CD4-positive, alpha-beta T cell treated with Interleukin-1 beta for 1 hour (primary cell): ENCODE measurements around the gene EHD4.

Source experiments
- DNase-seq, 2 donors: peaks; one replicate each; pipeline ENCODE4 v3.0.0-alpha.2; 2020 to 2022

The EHD4 gene

DNA sequence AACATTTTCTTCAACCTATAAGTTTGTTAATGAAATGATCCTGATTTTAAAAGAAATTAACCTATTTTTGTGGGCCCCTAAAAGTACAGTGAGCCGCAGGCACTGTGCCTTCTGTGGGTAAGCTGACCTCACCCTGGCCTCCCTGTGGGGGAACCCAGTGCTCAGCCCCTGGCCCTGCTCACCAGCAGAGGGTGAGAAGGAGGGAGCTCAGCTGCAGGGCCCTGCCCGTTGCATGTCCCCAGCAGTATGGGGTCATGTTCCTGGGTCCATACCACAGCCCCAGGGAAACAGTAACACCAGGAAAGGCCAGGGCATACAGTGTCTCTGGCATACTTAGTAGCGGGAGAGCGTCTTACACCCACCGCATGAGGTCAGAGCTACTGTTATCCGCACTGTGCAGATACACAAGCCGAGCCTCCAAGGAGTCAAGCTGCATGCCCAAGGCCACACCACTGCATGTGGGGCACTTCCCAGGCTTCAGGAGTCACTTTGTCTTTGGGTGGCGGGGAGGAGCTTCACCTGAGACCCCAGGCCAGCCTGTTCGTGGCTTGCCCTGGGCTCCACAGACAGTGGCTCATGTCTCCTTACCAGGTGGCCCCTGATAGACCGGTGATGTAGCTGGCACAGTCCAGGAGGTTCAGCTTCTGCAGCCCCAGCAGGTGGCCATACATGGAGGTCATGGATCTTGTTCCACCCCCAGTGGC is 22.6 kb upstream of the EHD4 start:
- no peak for DNase-seq

GRCh38 chr15:41994171-41994650 is 21.9 kb upstream of the EHD4 start:
- no peak for DNase-seq

DNA sequence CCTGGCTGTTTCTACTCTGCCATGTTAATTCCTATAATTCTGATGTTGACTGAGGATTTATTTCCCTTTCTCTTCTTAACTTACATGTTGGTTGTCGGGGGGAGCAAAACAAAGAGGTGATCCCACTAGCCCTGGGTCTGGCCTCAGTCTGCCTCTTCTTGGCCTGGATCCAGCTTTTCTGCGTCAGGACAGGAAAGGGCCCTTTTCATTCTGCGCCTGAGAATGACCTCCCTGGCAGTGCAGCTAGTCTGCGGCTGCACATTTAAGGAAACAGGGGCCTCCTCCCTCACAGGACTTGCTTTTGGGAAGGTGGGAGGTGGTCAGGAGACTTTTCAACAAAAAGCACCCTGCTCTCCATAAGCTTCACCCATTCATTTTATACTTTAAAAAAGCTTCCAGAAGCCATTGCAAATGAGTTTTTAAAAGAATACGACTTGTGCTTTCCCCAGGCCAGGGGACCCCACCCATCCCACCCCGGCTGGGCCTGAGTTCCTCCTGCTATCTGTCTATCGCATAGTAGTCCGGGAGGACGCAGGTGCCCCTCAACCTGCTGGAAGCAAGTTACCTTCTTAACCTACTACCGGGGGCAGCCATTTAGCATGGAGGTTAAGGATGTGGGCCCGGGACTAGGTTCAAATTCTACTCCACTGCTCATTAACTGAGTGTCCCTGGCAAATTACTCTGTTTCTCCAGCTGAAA is 21.3 kb upstream of the EHD4 start:
- no peak for DNase-seq

- DNase-seq, result no peak
Observed at GRCh38 chr15:41992803-41993190, 20.4 kb upstream of the EHD4 start.

DNA sequence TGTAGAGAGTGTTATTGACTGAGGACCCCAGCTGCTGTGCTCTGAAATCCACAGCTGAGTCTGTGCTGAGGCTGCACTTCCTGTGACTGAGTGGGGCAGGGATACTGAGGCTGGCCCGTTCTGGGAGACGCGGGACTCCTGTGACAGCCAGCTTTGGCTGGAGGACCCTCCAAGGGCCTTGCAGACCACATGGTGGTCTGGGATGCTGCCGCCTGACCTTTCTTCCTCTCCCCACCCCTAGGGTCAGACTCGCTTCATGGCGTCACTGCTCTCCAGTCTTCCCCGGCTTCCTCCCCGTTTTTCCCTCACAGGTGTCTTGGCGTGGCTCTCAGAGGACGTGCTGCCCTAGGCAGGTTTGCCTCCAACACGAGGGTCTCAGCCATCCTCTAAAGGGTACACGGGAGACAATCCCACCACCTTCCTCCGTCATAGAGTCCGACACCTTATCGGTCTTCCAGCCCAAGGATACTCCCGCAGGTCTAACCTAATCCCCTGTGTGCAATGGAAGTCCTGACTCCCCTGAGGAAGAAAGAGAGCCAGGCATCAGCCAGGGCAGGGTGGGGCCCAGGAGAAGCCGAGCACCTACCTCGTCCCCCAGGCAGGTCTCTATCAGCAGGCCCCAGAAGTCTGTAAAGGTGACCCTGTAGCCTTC is 19.9 kb upstream of the EHD4 start:
- no peak for DNase-seq

DNA sequence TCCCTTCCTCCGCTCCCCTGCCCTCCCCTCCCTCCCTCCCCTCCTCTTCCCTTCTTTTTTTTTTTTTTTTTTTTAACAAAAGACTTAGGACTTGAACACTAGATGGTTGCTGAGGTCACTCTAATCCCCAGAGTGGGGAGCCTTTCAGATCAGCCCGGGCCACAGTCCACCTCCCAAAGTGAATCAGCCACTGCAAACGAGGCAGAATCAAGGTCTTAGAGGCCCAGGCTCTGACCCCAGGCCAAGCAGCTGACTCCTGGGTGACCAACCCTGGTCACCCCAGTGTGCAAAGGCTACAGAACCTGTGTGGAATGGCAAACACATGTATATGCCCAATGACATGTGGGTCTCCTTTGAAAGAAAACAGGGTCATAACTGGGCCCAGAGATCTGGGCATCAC is 18.3 kb upstream of the EHD4 start:
- DNase-seq, result no peak

DNA sequence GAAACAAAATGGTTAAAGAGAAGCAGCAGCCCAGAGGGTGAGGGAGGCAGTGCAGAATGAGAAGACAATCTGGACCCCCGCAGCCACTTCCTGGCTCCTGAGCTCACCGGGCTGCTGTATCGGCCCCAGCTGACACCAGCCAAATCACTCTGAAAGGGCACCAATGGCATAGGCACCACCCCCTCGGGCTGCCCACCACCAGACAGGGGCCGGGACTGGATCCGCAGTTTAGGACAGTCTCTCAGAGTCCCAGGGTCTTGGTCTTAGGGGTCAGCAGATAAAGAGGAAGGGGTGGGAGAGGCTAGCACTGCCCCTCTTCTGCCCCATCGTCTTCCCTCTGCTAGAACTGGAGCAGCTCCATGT is 17.9 kb upstream of the EHD4 start:
- no peak for DNase-seq

GRCh38 chr15:41989573-41990242 is 17.4 kb upstream of the EHD4 start:
- peak; percentile 76 to 80 for DNase-seq

DNA sequence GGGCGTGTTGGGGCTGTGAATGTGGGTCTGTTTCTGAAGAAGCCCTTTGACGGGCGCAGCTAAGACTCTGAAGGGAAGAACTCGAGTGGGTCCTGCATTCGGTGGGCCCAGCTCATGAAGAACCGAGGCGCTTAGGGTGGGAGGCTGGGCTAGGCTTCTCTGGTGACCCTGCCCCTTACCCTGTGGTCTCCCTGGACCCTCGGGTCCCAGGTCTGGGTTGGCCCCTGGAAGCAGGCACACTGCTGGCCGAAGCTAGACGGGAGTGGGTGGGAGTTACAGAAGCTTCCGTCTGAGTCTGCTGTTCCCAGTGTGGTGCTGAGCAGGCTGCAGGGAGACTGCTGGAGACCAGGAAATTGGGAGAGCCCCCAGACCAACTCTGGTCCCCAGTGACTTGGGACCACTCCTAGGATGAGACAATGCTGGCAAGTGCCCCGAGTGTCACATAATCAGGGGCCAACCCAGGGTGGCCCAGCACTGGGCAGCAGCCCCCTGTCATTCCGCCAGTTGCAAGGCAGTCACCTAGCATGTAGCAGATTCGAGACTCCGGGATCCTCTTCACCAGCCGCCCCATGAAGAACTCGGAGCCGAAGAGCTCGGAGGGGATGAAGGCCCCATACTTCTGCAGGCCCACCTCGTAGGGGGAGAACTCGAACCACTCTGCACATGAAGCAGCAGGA is 16.7 kb upstream of the EHD4 start:
- DNase-seq, result no peak

GRCh38 chr15:41987925-41988275 is 15.5 kb upstream of the EHD4 start:
- DNase-seq, result no peak

DNA sequence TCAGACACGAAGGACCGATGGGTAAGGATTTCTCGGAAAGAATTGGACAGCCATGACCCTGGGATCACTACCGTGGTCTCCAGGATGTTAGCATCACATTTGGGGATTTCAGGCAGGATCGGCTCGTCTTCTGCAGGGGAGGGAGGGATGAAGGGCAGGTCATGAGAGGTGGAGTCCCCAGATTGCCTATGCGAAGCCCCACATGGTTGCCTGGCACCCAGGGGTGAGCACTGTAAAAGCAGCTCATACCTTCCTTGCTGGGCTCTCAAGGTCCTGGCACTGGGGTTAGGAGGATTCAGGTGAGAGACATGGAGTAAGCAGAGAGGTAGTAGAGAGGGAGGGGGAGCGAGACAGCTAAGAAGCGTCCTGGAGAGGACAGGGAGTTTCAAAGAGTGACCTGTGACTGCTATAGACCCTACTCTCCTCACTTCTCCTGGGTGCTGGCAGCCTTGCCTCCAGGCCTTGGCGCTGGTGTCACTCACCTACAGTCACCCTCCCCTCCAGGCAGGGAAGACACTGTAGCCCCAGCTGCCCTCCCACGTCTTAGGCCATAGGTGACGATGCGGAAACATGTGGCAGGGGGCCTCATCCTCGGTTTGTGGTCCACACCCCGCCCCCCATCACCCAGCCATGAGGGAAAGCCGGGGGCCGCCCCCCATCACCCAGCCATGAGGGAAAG is 15.0 kb upstream of the EHD4 start:
- DNase-seq, result no peak

DNA sequence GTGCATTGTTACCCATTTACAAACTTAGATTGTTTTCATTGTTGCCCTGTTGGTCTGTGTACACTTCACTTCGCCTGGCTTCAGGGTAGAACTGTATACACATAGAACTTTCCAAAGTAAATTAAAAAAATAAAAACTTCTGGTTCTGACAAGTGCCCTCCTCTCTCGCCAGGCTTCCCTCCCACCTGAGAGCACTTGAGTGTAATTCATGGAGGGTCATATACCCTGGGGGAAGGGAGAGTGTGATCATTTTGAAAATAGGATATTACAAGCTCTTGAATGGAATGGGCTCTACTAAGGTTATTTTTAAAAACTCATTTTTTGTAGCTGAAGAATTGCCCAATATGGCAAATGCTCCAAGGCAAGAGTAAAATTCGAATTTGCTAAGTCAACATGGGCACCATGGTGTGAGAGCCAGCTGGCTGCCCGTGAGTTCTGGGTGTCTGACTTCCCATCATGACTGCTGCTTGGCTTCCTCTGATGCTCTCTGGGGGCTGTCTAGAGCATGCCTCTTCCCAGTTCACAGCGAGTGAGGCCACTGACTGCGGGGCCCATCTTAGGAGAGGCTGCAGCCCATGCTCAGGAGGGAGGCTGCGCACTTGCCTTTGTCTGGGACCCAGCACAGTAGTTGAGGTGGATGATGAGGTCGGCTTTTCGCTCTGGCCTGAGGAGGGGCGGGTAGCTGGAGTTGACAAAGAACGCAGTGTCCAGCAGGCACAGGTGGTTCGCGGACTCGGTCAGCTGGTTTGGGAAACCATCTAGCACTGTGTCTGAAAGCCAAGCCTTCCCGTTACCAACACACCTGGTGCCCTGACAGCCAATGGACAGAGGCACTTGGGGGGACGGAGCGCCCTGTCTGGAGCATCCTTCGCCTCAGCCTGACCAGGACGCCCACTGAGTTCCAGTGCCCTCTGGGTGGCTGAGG is 13.1 kb upstream of the EHD4 start:
- no peak for DNase-seq

DNA sequence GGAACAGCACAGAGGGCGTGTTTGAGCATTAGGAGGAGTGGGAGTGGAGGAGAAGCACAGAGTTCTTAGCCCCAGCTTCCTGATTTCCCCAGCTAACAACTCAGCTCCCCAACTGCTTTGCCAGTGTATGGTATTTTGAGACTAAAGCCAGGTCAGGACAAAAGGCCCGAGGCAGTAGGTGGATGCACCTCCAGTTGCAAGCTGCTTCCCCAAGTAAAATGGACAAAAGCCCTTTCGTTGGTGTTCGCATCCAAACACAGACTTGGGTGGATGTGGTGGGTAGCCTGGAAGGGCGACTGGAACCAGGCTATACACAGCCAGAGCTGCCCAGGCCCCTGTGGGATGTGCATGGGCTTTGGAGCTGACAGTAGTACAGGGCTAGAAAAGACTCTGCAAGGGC is 12.3 kb upstream of the EHD4 start:
- no peak for DNase-seq

GRCh38 chr15:41983621-41984571 is 11.5 kb upstream of the EHD4 start:
- no peak for DNase-seq

- DNase-seq, result no peak
Observed at GRCh38 chr15:41983221-41983620, 10.9 kb upstream of the EHD4 start.

- no peak for DNase-seq
Observed at GRCh38 chr15:41982133-41982930, 10.0 kb upstream of the EHD4 start.

DNA sequence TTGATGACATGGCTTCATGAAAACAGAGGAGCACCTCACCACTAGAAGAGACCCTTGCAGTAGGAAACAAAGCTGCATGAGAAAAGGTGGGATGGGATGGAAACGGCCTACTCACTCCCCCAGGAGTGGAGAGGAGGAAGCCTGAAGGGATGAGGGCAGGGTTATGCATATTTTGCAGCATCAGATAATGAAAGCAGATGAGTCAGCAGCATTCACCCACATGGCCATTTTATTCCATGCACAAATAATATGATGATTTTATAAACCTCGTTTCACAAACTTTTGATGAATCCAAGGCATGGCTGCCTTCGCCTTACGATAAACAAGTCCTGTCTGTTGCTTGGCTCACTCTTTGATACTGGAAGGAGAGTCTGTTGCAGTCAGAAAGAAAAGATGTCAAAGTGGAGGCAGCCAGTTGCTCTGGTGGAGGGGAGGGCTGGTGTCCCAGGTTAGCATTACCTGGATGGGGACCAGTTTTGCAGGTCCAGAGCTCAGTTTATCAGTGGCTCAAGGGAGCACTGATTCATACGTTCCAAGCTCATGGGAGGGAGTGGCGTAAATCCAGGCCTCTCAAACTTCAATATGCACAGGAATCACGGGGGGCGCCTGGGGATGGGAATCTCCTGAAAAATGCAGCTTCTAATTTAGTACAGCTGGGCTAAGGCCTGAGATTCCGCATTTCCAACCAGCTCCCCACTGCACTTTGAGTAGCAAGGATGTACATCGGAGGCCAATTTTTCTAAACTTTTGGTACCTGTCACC is 9.2 kb upstream of the EHD4 start:
- DNase-seq, result no peak

GRCh38 chr15:41980654-41981323 is 8.4 kb upstream of the EHD4 start:
- no peak for DNase-seq
